ENCODE results near the gene TCEAL6. TPM values are rescaled to one million over a fixed set of nuclear protein-coding genes. Genes with fewer than 3 reads are reported as not detected.
"Not testable (repeated sequence)": the region's sequence is repeated elsewhere in the genome, so short reads cannot be mapped to it uniquely, and the experiment has no call there.

The TCEAL6 gene
- total RNA-seq, 2 donors from 2014 or later: not detected

GRCh38 chrX:102138064-102138463 lies 4.2 kb downstream of the TCEAL6 start:
- WGBS, 2 experiments (ENCODE audit: insufficient coverage in 1 of 2, insufficient read length in 1 of 2): 100% methylated on average over 2 of the region's 4 CpGs; no CpG with 5 or more reads in 1 of the 2 experiments
- Mint-ChIP-seq H3K36me3 (ENCODE audit: low read depth) (no peaks in the 10 kb centered on the region), H3K4me1 (no peaks in the 10 kb centered on the region), H3K27me3 (ENCODE audit: insufficient read depth) (peaks cover 6% of the 10 kb centered on the region), H3K9me3 (peaks cover 34% of the 10 kb centered on the region), H3K4me3 (no peak overlapping the region), H3K27ac (no peak overlapping the region)
- Histone ChIP-seq H3K9ac (ENCODE audit: extremely low read depth, low read length, poor library complexity, severe bottlenecking) (no peak overlapping the region), H3K27me3 (ENCODE audit: control insufficient read depth, insufficient read depth, low read length, poor library complexity, severe bottlenecking) (no peaks in the 10 kb centered on the region), H3K36me3 (ENCODE audit: control insufficient read depth, insufficient read depth, low read length) (no peaks in the 10 kb centered on the region), H3K4me3 (ENCODE audit: low read length) (no peak overlapping the region), H3K9me3 (ENCODE audit: control insufficient read depth, low read length) (no peaks in the 10 kb centered on the region), H3K27ac (ENCODE audit: low read depth, low read length) (no peak overlapping the region), H3K4me1 (ENCODE audit: control insufficient read depth, insufficient read depth, low read length) (no peaks in the 10 kb centered on the region)
- TF ChIP-seq CTCF (conservative IDR thresholded peaks at IDR 0.05): no peak
- DNase-seq: peak; percentile 46

GRCh38 chrX:102129473-102129872 lies 12.8 kb downstream of the TCEAL6 start:
- Histone ChIP-seq H3K27me3 (ENCODE audit: control insufficient read depth, insufficient read depth, low read length, poor library complexity, severe bottlenecking) (peaks cover 10% of the 10 kb centered on the region), H3K36me3 (ENCODE audit: control insufficient read depth, insufficient read depth, low read length) (no peaks in the 10 kb centered on the region), H3K4me1 (ENCODE audit: control insufficient read depth, insufficient read depth, low read length) (no peaks in the 10 kb centered on the region), H3K9me3 (ENCODE audit: control insufficient read depth, low read length) (no peaks in the 10 kb centered on the region), H3K4me3 (ENCODE audit: low read length) (no peak overlapping the region), H3K27ac (ENCODE audit: low read depth, low read length) (no peak overlapping the region), H3K9ac (ENCODE audit: extremely low read depth, low read length, poor library complexity, severe bottlenecking) (no peak overlapping the region)
- Mint-ChIP-seq H3K36me3 (ENCODE audit: low read depth) (no peaks in the 10 kb centered on the region), H3K4me3 (no peak overlapping the region), H3K27ac (no peak overlapping the region), H3K9me3 (peaks cover 32% of the 10 kb centered on the region), H3K27me3 (ENCODE audit: insufficient read depth) (peaks cover 35% of the 10 kb centered on the region), H3K4me1 (no peaks in the 10 kb centered on the region)
- WGBS, 2 experiments (ENCODE audit: insufficient coverage in 1 of 2, insufficient read length in 1 of 2): no CpG with 5 or more reads among the region's 1 CpG
- peak; percentile 43 for TF ChIP-seq CTCF (conservative IDR thresholded peaks at IDR 0.05)
- DNase-seq: no peak

- peak; percentile 32 for DNase-seq
- 65 to 75% methylated on average over 5 to 8 of the region's 8 CpGs for WGBS, 2 experiments (ENCODE audit: insufficient coverage in 1 of 2, insufficient read length in 1 of 2)
- H3K36me3 ChIP-seq (ENCODE audit: control insufficient read depth, insufficient read depth, low read length): no peaks in the 10 kb centered on the region
- Mint-ChIP-seq H3K27ac (no peak overlapping the region), H3K4me3 (no peak overlapping the region), H3K4me1 (no peaks in the 10 kb centered on the region), H3K9me3 (peaks cover 31% of the 10 kb centered on the region), H3K27me3 (ENCODE audit: insufficient read depth) (peaks cover 45% of the 10 kb centered on the region), H3K36me3 (ENCODE audit: low read depth) (no peaks in the 10 kb centered on the region)
- TF ChIP-seq CTCF (conservative IDR thresholded peaks at IDR 0.05): no peak
- H3K27me3 ChIP-seq (ENCODE audit: control insufficient read depth, insufficient read depth, low read length, poor library complexity, severe bottlenecking): peaks cover 22% of the 10 kb centered on the region
- no peaks in the 10 kb centered on the region for H3K4me1 ChIP-seq (ENCODE audit: control insufficient read depth, insufficient read depth, low read length)
- H3K9ac ChIP-seq (ENCODE audit: extremely low read depth, low read length, poor library complexity, severe bottlenecking): no peak overlapping the region
- H3K4me3 ChIP-seq (ENCODE audit: low read length): no peak overlapping the region
- H3K9me3 ChIP-seq (ENCODE audit: control insufficient read depth, low read length): no peaks in the 10 kb centered on the region
- no peak overlapping the region for H3K27ac ChIP-seq (ENCODE audit: low read depth, low read length)
Observed at GRCh38 chrX:102126863-102127262, 15.4 kb downstream of the TCEAL6 start.

- H3K4me1 Mint-ChIP-seq; H3K9ac ChIP-seq (ENCODE audit: extremely low read depth, low read length, poor library complexity, severe bottlenecking); H3K9me3 ChIP-seq (ENCODE audit: control insufficient read depth, low read length); H3K36me3 Mint-ChIP-seq (ENCODE audit: low read depth); H3K4me3 ChIP-seq (ENCODE audit: low read length); H3K27ac Mint-ChIP-seq; H3K27ac ChIP-seq (ENCODE audit: low read depth, low read length); H3K4me1 ChIP-seq (ENCODE audit: control insufficient read depth, insufficient read depth, low read length); H3K36me3 ChIP-seq (ENCODE audit: control insufficient read depth, insufficient read depth, low read length): not testable (repeated sequence)
- WGBS, 2 experiments (ENCODE audit: insufficient coverage in 1 of 2, insufficient read length in 1 of 2): 39 to 64% methylated on average over 8 to 17 of the region's 21 CpGs
- peak; percentile 49 for DNase-seq
- Mint-ChIP-seq H3K9me3 (peaks cover 26% of the 10 kb centered on the region), H3K4me3 (peak overlapping the region; percentile 55), H3K27me3 (ENCODE audit: insufficient read depth) (peaks cover 45% of the 10 kb centered on the region)
- H3K27me3 ChIP-seq (ENCODE audit: control insufficient read depth, insufficient read depth, low read length, poor library complexity, severe bottlenecking): peaks cover 22% of the 10 kb centered on the region
Observed at GRCh38 chrX:102126080-102126818, 16.0 kb downstream of the TCEAL6 start.

- peaks cover 22% of the 10 kb centered on the region for H3K27me3 ChIP-seq (ENCODE audit: control insufficient read depth, insufficient read depth, low read length, poor library complexity, severe bottlenecking)
- H3K9me3 ChIP-seq (ENCODE audit: control insufficient read depth, low read length); H3K4me1 ChIP-seq (ENCODE audit: control insufficient read depth, insufficient read depth, low read length); H3K36me3 Mint-ChIP-seq (ENCODE audit: low read depth); H3K27ac Mint-ChIP-seq; H3K27ac ChIP-seq (ENCODE audit: low read depth, low read length); H3K36me3 ChIP-seq (ENCODE audit: control insufficient read depth, insufficient read depth, low read length); H3K9ac ChIP-seq (ENCODE audit: extremely low read depth, low read length, poor library complexity, severe bottlenecking); H3K4me1 Mint-ChIP-seq: not testable (repeated sequence)
- peaks cover 47% of the 10 kb centered on the region for H3K27me3 Mint-ChIP-seq (ENCODE audit: insufficient read depth)
- WGBS, 2 experiments (ENCODE audit: insufficient coverage in 1 of 2, insufficient read length in 1 of 2): 0 to 20% methylated on average over 1 to 11 of the region's 38 CpGs
- peaks cover 33% of the 10 kb centered on the region for H3K9me3 Mint-ChIP-seq
- peak within 1 kb of the TSS; percentile 55 for H3K4me3 Mint-ChIP-seq
- peak within 1 kb of the TSS; percentile 68 for H3K4me3 ChIP-seq (ENCODE audit: low read length)
- DNase-seq: peak; percentile 70
Observed at GRCh38 chrX:102125436-102125835, 16.8 kb downstream of the TCEAL6 start, which contains the start of gene TCEAL2. TSS of gene TCEAL2 (plus strand) at chrX:102125679. CDS start at chrX:102126831, 1,152 bp downstream.

Data from endodermal cell (in vitro differentiated cells).